GM03348 (cell line): ENCODE data around the gene CYP2A13.
"Not testable (repeated sequence)": the region's sequence is repeated elsewhere in the genome, so short reads cannot be mapped to it uniquely, and the experiment has no call there.

ENCODE experiments used
- DNase-seq: peaks from one replicate; pipeline ENCODE4 v3.0.0; 2012; ENCODE audit warnings: low spot score

The CYP2A13 gene

DNA sequence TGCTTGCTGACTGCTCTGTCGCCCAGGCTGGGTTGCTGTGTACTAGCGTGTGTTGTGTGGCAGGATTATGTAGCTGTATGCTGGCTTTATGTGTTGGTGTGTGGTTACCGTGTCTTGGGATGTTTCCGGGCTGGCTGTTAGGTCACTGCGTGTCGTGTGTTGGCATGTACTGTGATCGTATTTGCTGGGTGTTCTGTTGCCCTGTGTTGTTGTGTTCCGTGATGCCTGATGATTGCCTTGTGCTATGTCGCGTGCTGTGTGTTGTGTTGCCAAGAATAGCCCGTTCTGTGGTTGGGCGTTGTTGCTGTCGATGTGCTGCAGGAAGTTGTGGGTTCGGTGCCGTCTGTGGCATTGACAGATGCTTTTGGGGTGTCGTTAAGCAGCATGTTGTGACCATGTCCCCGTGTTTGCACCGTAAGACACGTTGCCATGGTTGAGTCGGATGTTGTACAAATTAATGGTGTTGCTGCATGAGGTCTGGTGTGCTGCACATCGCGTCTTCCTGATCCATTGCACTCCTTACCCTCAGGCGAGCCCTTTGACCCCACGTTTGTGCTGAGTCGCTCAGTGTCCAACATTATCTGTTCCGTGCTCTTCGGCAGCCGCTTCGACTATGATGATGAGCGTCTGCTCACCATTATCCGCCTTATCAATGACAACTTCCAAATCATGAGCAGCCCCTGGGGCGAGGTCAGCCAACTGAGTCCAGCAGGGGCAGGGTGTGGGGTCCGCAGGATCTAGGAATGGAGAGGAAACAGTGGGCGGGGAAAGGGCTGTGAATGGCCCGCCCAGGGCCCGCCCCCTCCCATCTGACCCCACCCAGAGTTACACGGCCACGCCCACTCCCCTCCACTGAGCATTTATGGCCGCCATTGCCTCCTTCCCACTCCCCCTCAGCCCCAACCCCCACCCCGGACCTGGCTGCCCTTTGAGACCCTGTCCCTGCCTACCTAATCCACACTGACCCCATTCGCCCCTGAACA is 33.0 kb downstream of the CYP2A13 start:
- not testable (repeated sequence) for DNase-seq

DNA sequence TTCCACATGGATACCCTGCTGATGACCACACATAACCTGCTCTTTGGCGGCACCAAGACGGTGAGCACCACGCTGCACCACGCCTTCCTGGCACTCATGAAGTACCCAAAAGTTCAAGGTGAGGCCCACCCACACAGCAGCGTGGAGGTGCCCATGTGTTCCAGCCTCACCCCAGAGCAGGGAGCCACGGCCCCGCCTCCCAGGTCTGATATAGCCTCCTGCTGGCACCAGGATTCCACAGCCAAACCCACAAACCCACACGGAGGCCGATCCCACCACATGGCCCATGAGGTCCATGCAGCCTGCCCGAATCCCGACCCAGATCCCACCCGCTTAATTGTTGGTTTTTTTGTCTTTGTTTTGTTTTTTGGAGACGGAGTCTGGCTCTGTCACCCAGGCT is 34.6 kb downstream of the CYP2A13 start:
- DNase-seq = not testable (repeated sequence)

DNA sequence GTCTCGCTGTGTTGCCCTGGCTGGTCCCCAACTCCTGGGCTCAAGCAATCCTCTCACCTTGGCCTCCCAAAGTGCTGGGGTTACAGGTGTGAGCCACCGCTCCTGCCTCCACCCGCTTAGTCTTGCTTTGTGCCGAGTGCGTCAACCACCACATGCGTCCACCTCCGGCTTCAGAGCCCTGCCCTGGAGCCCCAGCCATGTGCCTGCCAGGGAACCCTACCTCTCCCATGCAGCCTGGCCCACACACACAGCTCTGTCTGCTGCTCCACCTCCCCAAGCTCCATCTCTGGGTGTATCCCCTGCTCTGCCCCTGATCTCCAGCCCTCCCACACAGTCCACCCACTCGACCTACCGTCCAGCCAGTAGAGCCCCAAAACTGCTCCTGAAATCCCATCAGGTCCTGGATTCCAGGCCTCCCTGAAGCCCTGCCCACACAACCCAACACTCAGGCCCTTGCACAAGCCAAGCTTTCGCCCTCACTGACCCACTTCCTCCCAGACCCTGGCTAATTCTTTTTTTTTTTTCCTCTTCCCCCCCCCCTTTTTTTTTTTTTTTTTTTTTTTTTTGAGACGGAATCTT is 35.6 kb downstream of the CYP2A13 start:
- DNase-seq = no peak

- DNase-seq = not testable (repeated sequence)
Measured at GRCh38 chr19:41126765-41127203, 38.5 kb downstream of the CYP2A13 start.

- not testable (repeated sequence) for DNase-seq
Measured at GRCh38 chr19:41127362-41127761, 39.1 kb downstream of the CYP2A13 start.

DNA sequence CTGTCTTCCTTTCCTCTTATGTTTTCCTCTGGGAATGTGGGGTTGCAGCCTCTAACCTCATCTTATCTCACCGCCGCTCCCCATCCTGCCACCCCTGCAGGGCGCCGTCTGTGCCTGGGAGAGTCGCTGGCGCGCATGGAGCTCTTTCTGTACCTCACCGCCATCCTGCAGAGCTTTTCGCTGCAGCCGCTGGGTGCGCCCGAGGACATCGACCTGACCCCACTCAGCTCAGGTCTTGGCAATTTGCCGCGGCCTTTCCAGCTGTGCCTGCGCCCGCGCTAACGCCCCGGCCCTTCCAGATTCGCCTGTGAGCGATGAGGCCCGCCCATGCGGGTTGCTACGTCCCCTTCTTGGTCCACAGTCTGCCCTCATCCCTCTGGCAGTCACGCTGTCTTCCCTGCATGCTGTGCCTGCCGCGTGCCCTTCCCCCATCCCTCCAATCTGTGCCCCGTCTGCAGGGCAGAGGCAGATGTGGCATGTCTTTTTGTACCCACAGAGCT is 39.6 kb downstream of the CYP2A13 start:
- peak; percentile 25 for DNase-seq

- DNase-seq = no peak
Measured at GRCh38 chr19:41128692-41129091, 40.4 kb downstream of the CYP2A13 start.

- no peak for DNase-seq
Measured at GRCh38 chr19:41131186-41131585, 42.9 kb downstream of the CYP2A13 start.

- no peak for DNase-seq
Measured at GRCh38 chr19:41133260-41133659, 45.0 kb downstream of the CYP2A13 start.

DNA sequence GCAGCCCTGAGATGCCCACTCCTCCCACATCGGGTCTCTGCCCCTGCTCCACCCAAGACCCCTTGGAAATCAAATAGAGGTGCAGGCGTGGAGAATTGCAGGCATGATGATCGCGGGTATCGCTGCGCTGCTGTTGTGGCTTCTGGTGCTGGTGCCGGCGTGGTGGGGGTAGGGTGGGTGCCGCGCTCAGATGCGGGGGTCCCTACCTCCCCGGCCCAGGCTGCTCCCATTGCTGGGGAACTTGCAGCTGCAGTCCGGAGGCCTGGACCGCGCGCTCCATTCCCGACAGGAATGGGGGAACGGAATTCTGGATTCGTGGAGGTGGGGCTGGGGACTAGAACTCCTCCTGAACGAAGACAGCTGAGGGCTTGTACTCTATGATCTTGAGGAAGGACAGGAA is 46.4 kb downstream of the CYP2A13 start:
- no peak for DNase-seq

DNA sequence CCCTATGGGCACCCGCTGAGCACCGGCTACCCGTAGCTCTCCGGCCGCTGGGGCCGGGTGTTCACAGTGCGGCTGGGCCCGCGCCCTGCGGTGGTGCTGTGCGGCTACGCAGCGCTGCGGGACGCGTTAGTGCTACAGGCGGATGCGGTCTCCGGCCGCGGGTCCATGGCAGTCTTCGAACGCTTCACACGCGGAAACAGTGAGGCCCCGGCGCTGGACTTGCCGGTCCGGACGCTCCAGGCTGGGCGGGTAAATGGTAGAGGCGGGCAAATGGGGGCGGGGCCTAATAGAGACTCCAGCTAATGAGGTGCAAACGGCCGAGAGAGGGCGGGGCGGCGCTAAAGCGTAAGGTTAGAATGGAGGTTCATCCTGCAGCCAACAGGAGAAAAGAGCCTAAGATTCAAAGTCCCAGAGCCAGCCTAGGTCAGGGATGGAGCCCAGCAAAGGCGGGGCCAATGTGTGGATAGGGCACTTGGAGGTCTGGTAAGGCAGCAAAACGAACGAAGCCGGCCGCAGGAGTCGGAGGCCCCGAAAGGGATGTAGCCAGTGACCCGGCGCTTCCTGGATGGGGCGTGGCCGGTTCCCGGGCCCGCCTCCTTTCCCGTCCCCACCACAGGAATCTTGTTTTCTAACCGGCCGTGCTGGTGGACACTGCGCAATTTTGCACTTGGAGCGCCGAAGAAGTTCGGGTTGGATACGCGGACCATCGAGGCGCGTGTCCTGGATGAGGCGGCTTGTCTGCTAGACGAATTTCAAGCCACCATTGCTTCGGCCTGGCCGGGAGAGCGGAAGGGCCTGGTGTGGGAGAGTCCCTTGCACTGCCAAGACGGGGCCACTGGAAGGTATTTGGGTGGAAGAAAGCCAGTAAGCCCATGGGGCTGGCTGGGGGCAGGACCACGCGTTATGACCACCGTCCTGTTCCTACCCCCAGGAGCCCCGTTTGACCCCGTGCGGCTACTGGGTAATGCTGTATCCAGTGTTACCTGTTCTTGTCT is 47.4 kb downstream of the CYP2A13 start:
- DNase-seq = peak; percentile 36

DNA sequence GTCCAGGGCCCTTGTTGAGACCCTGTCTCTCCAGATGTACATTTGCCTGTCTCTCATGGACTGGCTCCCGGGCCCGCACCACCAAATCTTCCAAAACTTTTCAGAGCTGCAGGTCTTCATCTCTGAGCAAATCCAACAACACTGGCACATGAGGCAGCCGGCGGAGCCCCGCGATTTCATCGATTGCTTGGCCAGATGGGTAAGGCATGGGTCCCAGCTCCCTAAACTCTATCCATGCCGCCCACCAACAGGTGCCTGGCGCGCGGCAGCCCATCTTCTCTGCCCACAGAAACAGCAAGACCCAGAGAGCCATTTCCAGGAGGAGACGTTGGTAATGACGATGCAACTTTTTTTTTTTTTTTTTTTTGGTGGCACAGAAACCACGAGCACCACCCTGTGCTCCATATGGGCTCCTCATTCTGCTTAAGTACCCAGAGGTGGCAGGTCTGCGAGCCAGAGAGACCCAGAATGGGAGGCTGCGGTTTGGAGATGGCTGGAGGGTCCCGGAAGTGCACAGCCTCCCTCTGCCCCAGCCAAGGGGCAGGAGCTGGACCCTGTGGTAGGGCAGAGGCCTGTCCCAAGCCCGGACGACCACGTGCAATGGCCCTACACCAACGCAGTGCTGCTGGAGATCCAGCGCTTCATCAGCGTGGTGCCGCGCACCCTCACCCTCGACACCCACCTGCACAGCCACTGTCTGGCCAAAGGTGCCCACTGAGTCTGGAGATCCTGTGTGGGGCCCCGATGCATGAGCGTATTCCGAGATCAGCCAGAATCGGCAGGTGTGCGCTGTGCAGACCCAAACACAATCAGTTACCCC is 48.6 kb downstream of the CYP2A13 start:
- no peak for DNase-seq

DNA sequence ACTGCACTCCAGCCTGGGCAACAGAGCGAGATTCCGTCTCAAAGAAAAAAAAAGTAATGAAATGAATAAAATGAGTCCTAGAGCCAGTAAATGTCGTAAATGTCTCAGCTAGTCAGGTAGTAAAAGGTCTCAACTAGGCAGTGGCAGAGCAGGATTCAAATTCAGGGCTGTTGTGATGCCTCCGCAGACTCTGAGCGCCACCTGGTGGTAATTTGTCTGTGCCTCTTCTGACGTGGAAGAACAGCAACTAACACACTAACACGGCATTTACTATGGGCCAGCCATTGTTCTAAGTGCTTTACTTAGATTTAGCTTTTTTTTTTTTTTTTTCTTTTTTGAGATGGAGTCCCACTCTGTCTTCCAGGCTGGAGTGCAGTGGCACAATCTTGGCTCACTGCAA is 56.2 kb downstream of the CYP2A13 start:
- DNase-seq = peak; percentile 81
